GM12878 (cell line): Measurements from ENCODE around the gene TRIP12.

Experiments
- BCL11A ChIP-seq: IDR thresholded peaks from 2 replicates; pipeline ENCODE4 v1.6.1; 2011; ENCODE audit warnings: low read depth, low read length
- CBX5 ChIP-seq: sonication (generic); IDR thresholded peaks from 2 replicates; pipeline ENCODE4 v1.6.1; 2016; ENCODE audit warnings: low read depth, moderate library complexity, mild to moderate bottlenecking, inconsistent platforms
- EZH2 ChIP-seq: IDR thresholded peaks from 2 replicates; pipeline ENCODE4 v1.6.1; 2012; ENCODE audit warnings: low read depth, mild to moderate bottlenecking, control low read depth, inconsistent platforms, low read length, borderline replicate concordance; ENCODE audit not compliant: control insufficient read depth
- KDM1A ChIP-seq: fragments of 200-600 bp; sonication (generic); IDR thresholded peaks from 2 replicates; pipeline ENCODE4 v1.6.1; 2016; ENCODE audit warnings: borderline replicate concordance
- MYC ChIP-seq: IDR thresholded peaks from 2 replicates; pipeline ENCODE4 v1.6.1; 2011; ENCODE audit warnings: mild to moderate bottlenecking, low read length, moderate library complexity, inconsistent platforms; ENCODE audit not compliant: insufficient read depth, insufficient replicate concordance, insufficient read length, severe bottlenecking
- POLR2AphosphoS5 ChIP-seq: IDR thresholded peaks from 2 replicates; pipeline ENCODE4 v1.6.1; 2011; ENCODE audit warnings: mild to moderate bottlenecking, low read length, inconsistent platforms
- SIN3A ChIP-seq: IDR thresholded peaks from 2 replicates; pipeline ENCODE4 v1.6.1; 2012; ENCODE audit warnings: low read depth, low read length, improper control_type of control experiment
- USF2 ChIP-seq: IDR thresholded peaks from 2 replicates; pipeline ENCODE4 v1.6.1; 2011; ENCODE audit warnings: low read depth, low read length, improper control_type of control experiment, borderline replicate concordance
- YY1 ChIP-seq: IDR thresholded peaks from 2 replicates; pipeline ENCODE4 v1.6.1; 2011; ENCODE audit warnings: low read depth, mild to moderate bottlenecking, low read length
- ZBED1 ChIP-seq: IDR thresholded peaks from 2 replicates; pipeline ENCODE4 v1.6.1; 2016; ENCODE audit warnings: borderline replicate concordance
- TF ChIP-seq, protein P1 (sequence below), 3 experiments: IDR thresholded peaks in 2 of 3; conservative IDR thresholded peaks in 1 of 3; 2 replicates each; pipeline ENCODE4 v1.5.1; 2011; ENCODE audit warnings: low read depth in 3 of 3, low read length in 3 of 3, mild to moderate bottlenecking in 3 of 3, control low read depth in 2 of 3, moderate library complexity in 2 of 3, inconsistent platforms in 1 of 3, mixed read lengths in 1 of 3; ENCODE audit not compliant: control insufficient read depth in 2 of 3, insufficient read depth in 1 of 3; ENCODE audit errors: extremely low read depth in 1 of 3
- TF ChIP-seq, protein P2 (sequence below): IDR thresholded peaks from 2 replicates; pipeline ENCODE4 v1.6.1; 2012; ENCODE audit warnings: low read depth, low read length, improper control_type of control experiment

GRCh38 chr2:229800997-229801754 is 120.6 kb downstream of the TRIP12 start:
- TF ChIP-seq POLR2AphosphoS5 (no peak), MYC (no peak), SIN3A (no peak), USF2 (no peak), KDM1A (no peak), YY1 (0 out of 2 replicates have a peak, but pooled peaks have one; percentile 36), ZBED1 (no peak), BCL11A (no peak), EZH2 (no peak), CBX5 (no peak)
- TF ChIP-seq, protein P1, sequence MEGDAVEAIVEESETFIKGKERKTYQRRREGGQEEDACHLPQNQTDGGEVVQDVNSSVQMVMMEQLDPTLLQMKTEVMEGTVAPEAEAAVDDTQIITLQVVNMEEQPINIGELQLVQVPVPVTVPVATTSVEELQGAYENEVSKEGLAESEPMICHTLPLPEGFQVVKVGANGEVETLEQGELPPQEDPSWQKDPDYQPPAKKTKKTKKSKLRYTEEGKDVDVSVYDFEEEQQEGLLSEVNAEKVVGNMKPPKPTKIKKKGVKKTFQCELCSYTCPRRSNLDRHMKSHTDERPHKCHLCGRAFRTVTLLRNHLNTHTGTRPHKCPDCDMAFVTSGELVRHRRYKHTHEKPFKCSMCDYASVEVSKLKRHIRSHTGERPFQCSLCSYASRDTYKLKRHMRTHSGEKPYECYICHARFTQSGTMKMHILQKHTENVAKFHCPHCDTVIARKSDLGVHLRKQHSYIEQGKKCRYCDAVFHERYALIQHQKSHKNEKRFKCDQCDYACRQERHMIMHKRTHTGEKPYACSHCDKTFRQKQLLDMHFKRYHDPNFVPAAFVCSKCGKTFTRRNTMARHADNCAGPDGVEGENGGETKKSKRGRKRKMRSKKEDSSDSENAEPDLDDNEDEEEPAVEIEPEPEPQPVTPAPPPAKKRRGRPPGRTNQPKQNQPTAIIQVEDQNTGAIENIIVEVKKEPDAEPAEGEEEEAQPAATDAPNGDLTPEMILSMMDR (IDR thresholded peaks at IDR 0.05 in 2 of 3, conservative IDR thresholded peaks at IDR 0.05 in 1 of 3; ENCODE audit: control insufficient read depth in 2 of 3, extremely low read depth in 1 of 3, insufficient read depth in 1 of 3, low read depth in 3 of 3, low read length in 3 of 3) = peak; percentile 60 to 79 (median 78)
- TF ChIP-seq, protein P2, sequence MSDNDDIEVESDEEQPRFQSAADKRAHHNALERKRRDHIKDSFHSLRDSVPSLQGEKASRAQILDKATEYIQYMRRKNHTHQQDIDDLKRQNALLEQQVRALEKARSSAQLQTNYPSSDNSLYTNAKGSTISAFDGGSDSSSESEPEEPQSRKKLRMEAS = no peak
